HG02981 (cell line): ENCODE data around the gene EP400.

ENCODE experiments used
- ATAC-seq: cut with Tn5 transposase; IDR thresholded peaks from one replicate; pipeline ENCODE4 v1.9.1; 2021; ENCODE audit warnings: mild to moderate bottlenecking, moderate library complexity; ENCODE audit not compliant: unreplicated experiment

EP400 gene

DNA sequence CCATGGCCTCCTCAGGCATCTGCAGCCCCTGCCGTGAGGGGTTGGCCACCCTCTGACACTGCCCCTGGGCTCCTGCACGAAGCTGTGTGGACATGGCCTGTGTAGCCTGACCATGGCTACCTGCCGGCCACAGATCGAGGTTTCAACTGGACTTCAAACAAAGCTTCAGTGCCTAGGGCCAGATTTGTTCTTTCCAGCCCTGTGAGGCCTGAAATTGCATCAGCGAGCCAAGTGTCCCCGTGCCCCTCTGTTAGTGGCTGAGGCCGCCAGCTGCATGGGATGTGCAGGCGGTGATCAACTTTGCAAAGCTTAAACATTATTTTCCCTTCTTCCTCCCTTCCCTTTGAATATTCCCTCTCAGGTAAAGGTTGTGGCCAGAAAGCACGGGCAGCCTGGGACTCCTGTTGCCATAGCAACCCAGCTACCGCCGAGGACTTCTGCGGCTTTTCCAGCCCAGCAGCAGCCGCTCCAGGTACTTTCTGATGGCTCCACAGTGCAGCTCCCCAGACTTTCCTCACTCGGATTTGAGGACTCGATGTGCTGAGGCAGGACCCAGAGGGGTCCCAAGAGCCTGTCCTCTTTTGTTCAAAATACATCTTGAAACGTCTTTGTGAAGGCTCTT lies 158.6 kb downstream of the EP400 start:
- no peak for ATAC-seq

GRCh38 chr12:132109741-132110140 lies 160.0 kb downstream of the EP400 start:
- no peak for ATAC-seq

DNA sequence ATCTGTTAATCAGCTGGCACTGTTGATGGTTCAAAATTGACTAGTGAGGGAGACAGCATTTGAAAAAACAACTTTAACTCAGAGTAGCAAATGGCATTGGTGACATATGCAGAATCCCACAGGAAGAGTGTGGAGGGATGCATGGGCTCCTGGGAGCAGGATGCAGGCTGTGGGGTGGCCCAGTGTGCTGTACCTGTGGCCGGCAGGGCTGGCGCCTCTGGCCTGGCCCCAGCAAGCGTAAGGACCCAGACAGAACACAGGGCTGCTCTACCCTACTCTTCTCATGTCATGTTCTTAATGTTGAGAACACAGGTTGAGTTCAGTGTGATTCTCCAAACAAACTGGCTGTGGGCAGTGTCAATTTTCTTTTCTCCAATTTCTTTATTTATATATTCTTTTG lies 160.9 kb downstream of the EP400 start:
- ATAC-seq, result no peak

DNA sequence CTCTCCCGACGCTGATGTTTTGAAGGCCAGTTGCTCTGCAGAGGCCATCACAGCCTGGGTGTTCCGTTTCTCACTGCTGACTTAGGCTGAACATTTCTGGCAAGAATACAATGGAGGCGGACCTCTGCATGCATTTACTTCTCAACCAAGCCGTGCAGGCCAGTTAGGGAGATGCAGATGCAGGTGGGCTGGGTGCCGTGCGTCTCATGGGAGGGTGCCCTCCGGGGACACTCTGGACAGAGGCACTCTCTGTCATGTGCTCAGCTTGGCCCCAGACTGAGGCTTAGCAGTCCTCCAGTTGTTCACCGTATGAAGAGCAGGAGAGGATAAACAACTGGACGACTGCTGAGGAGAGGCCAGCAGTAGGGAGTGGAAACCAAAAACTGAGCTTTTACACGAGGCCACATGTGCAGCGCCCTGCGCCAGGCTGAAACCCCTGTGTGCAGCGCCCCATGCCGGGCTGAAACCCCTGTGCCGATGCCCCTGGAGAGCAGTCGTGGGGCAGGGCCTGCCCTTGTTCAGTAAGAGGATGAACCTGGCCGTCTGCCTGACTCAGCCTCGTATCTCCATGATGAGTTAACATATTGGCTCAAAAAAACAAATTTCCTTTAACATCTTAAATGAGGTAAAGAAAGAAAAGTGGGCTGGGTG lies 162.0 kb downstream of the EP400 start:
- no peak for ATAC-seq

- no peak for ATAC-seq
These were observed 164.9 kb downstream of the EP400 start for GRCh38 chr12:132114667-132115066.

GRCh38 chr12:132115500-132115899 lies 165.8 kb downstream of the EP400 start:
- ATAC-seq, result no peak

GRCh38 chr12:132116709-132117557 lies 167.2 kb downstream of the EP400 start:
- no peak for ATAC-seq

DNA sequence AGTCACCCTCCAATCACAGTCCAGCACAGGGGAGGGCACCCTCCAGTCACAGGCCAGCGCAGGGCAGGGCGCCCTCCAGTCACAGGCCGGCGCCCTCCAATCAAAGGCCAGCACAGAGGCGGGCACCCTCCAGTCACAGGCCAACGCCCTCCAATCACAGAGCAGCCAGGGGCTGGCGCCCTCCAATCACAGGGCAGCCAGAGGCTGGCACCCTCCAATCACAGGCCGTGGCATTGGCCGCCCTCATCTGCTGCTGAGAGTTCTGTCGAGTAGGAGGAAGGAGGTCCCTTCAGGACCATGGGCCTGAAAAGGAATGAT lies 167.8 kb downstream of the EP400 start:
- ATAC-seq, result no peak

DNA sequence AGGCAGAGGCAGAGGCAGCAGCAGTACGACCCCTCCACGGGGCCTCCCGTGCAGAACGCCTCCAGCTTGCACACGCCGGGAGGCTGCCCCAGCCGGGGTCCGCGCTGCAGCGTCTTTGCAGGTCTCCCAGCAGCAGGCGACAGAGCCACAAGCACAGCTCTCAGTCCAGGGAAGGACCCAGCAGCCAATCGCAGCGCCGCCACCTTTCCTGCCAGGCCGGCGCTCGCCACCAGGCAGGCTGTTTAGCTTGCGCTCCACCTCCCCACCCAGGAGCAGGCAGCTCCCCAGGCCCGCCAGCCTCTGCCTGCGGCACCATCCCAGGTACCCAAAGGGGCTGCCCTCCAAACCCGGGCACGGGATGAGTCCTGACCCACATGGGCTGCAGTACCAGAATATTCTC lies 169.1 kb downstream of the EP400 start:
- no peak for ATAC-seq

GRCh38 chr12:132121283-132121682 lies 171.5 kb downstream of the EP400 start:
- ATAC-seq, result no peak

DNA sequence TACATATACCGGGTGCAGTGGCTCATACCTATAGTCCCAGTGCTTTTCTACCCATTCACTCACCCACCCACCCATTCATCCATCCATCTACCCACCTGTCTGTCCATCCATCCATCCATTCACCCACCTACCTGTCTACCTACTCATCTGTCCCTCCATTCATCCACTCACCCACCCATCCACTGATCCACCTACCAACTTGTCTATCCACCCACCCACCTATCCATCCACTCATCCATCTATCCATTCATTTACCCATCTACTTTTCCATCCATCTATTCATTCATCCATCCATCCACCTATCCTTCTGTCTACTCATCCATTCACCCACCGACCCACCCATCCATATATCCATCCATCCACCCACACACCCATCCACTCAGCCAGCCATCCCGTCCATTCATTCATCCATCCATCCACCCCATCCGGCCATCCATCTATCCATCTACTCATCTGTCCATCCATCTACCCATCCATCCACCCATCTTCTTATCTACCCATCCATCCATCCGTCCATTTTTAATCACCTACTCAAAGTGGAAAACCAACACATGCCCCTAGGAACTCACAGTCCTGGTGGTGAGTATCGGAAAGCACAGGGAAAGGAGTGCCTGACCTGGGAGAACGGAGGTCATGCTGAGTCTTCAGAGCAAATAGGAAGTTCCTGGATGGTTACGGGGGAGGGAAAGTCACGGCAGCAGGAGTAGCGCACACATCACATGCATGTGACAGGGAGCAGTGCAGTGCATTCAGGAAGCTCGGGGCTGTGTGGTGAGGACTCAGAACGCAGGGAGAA lies 174.4 kb downstream of the EP400 start:
- ATAC-seq, result no peak

GRCh38 chr12:132124766-132125425 lies 175.2 kb downstream of the EP400 start:
- ATAC-seq, result no peak

- no peak for ATAC-seq
These were observed 176.0 kb downstream of the EP400 start for GRCh38 chr12:132125736-132126135.

DNA sequence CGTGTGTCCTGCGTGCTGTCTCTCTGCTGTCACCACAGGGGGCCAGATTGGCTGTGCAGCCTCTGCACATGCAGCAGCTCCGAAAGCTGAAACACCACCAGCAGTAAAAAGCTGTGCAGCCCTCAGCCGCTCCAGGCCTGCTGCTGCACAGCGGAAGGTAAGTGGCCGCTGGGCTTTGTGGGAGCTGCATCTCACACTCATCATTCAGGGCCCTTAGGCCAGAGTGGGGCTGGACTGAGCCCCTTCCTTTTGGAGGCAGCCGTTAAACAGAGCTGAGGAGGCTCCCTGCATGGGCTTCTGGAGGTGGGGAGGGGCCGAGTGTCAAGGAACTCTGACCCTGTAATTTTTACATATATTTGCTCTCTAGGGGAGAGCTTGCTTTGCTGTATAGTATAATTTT lies 177.3 kb downstream of the EP400 start:
- ATAC-seq, result no peak

- ATAC-seq, result no peak
These were observed 179.3 kb downstream of the EP400 start for GRCh38 chr12:132129007-132129406.

- ATAC-seq, result no peak
These were observed 180.9 kb downstream of the EP400 start for GRCh38 chr12:132130690-132131089.
